Lower lobe of right lung (tissue), 2 donors: Measurements from ENCODE around the gene PRKAR2B. TPM values are rescaled to one million over a fixed set of nuclear protein-coding genes. Genes with fewer than 3 reads are reported as not detected.

Source experiments
- ATAC-seq, 2 donors: fragments of 200-7000 bp; cut with Tn5 transposase; one replicate each; pipeline ENCODE4 v1.9.1; 2020 to 2022; ENCODE audit warnings: mild to moderate bottlenecking in 2 of 2, moderate library complexity in 2 of 2
- DNase-seq: peaks from one replicate; pipeline ENCODE4 v3.0.0-alpha.2; 2020
- H3K27ac ChIP-seq: fragments of 200-600 bp; one replicate; pipeline ENCODE4 v1.8.0; 2022
- H3K27me3 ChIP-seq: fragments of 200-600 bp; one replicate; pipeline ENCODE4 v1.8.0; 2022; ENCODE audit warnings: low read depth
- H3K36me3 ChIP-seq: fragments of 200-600 bp; one replicate; pipeline ENCODE4 v1.8.0; 2022; ENCODE audit warnings: mild to moderate bottlenecking
- H3K4me1 ChIP-seq: fragments of 200-600 bp; one replicate; pipeline ENCODE4 v1.8.0; 2022
- H3K4me3 ChIP-seq: fragments of 200-600 bp; one replicate; pipeline ENCODE4 v1.8.0; 2022; ENCODE audit warnings: mild to moderate bottlenecking
- H3K9me3 ChIP-seq: fragments of 200-600 bp; one replicate; pipeline ENCODE4 v1.8.0; 2022
- CTCF ChIP-seq: fragments of 200-600 bp; IDR thresholded peaks from one replicate; pipeline ENCODE4 v1.8.0; 2022; ENCODE audit warnings: antibody characterized with exemption, mild to moderate bottlenecking
- intact Hi-C: fragments of 100-400 bp; cut with DNase I; formaldehyde crosslinking; loops from one replicate; pipeline ENCODE4 v1.11.0; 2022
- total RNA-seq: library from RNA; stranded (reverse); fragmentation: NEBNext Ultra II Directional; extraction: Animal tissue kit (Norgen Biotek cat#: 25700); gene quantifications from one replicate; pipeline ENCODE4 v1.2.1, GENCODE V29; 2021
- donor health status: DM: no; HTN: yes; CAD: no; lungs with severe emphysema.

PRKAR2B gene
- total RNA-seq, 1 donor from 2014 or later = 10.3 TPM

GRCh38 chr7:107166736-107167426 is 122.4 kb downstream of the PRKAR2B start:
- intact Hi-C loops = no loop called here
- no peaks in the 10 kb centered on the region for H3K36me3 ChIP-seq
- no peaks in the 10 kb centered on the region for H3K9me3 ChIP-seq
- ATAC-seq = no peak
- peak overlapping the region; percentile 98 for H3K27ac ChIP-seq
- peak overlapping the region; percentile 60 for H3K4me3 ChIP-seq
- no peak for TF ChIP-seq CTCF
- DNase-seq = no peak
- H3K4me1 ChIP-seq = peaks cover 21% of the 10 kb centered on the region
- no peaks in the 10 kb centered on the region for H3K27me3 ChIP-seq

- DNase-seq (peak; percentile 74), ATAC-seq (peak; percentile 11 to 42)
- no peaks in the 10 kb centered on the region for H3K27me3 ChIP-seq
- intact Hi-C loops = no loop called here
- no peaks in the 10 kb centered on the region for H3K36me3 ChIP-seq
- H3K27ac ChIP-seq = peak overlapping the region; percentile 98
- H3K9me3 ChIP-seq = no peaks in the 10 kb centered on the region
- peaks cover 27% of the 10 kb centered on the region for H3K4me1 ChIP-seq
- peak overlapping the region; percentile 60 for H3K4me3 ChIP-seq
- peak; percentile 45 for TF ChIP-seq CTCF
Measured at GRCh38 chr7:107167483-107168232, 123.2 kb downstream of the PRKAR2B start.

- peak within 1 kb of the TSS; percentile 98 for H3K27ac ChIP-seq
- H3K9me3 ChIP-seq = no peaks in the 10 kb centered on the region
- no peak for TF ChIP-seq CTCF
- H3K4me1 ChIP-seq = peaks cover 35% of the 10 kb centered on the region
- no peaks in the 10 kb centered on the region for H3K27me3 ChIP-seq
- peak within 1 kb of the TSS; percentile 78 for H3K4me3 ChIP-seq
- intact Hi-C loops = no loop called here
- peak; percentile 98 for DNase-seq
- ATAC-seq = peak; percentile 94 to 96
- H3K36me3 ChIP-seq = no peaks in the 10 kb centered on the region
Measured at GRCh38 chr7:107168233-107169119, 124.0 kb downstream of the PRKAR2B start, which contains the start of gene HBP1. HBP1 (plus strand) TSS chr7:107169003; CDS start chr7:107179894, 10,891 bp downstream.

- intact Hi-C loops = no loop called here
- TF ChIP-seq CTCF = no peak
- H3K4me3 ChIP-seq = peak overlapping the region; percentile 78
- no peaks in the 10 kb centered on the region for H3K9me3 ChIP-seq
- peak; percentile 97 for DNase-seq
- H3K4me1 ChIP-seq = peaks cover 44% of the 10 kb centered on the region
- peak overlapping the region; percentile 97 for H3K27ac ChIP-seq
- ATAC-seq = peak; percentile 82 to 87
- no peaks in the 10 kb centered on the region for H3K27me3 ChIP-seq
- no peaks in the 10 kb centered on the region for H3K36me3 ChIP-seq
Measured at GRCh38 chr7:107169120-107170050, 124.9 kb downstream of the PRKAR2B start.
